IMR-90 (cell line): ENCODE measurements around the gene MAP2.

ENCODE experiments used
- BHLHE40 ChIP-seq: fragments of 150-350 bp; IDR thresholded peaks from 2 replicates; pipeline ENCODE4 v1.6.1; 2016; ENCODE audit warnings: mild to moderate bottlenecking, low read depth, low read length
- CEBPB ChIP-seq: IDR thresholded peaks from 2 replicates; pipeline ENCODE4 v1.6.1; 2012; ENCODE audit warnings: low read depth, low read length, improper control_type of control experiment
- CTCF ChIP-seq: conservative IDR thresholded peaks from 2 replicates; pipeline ENCODE4 v1.5.1; 2012; ENCODE audit warnings: mild to moderate bottlenecking, low read depth, low read length, improper control_type of control experiment
- ELK1 ChIP-seq: fragments of 150-350 bp; IDR thresholded peaks from 2 replicates; pipeline ENCODE4 v1.6.1; 2016; ENCODE audit warnings: low read depth, mild to moderate bottlenecking, low read length, moderate library complexity, borderline replicate concordance
- MAZ ChIP-seq: IDR thresholded peaks from 2 replicates; pipeline ENCODE4 v1.6.1; 2012; ENCODE audit warnings: low read depth, mild to moderate bottlenecking, low read length, improper control_type of control experiment, moderate library complexity, borderline replicate concordance
- MXI1 ChIP-seq: IDR thresholded peaks from 2 replicates; pipeline ENCODE4 v1.6.1; 2012; ENCODE audit warnings: low read depth, mild to moderate bottlenecking, low read length, moderate library complexity, borderline replicate concordance
- NFE2L2 ChIP-seq: fragments of 150-350 bp; IDR thresholded peaks from 2 replicates; pipeline ENCODE4 v1.6.1; 2016; ENCODE audit warnings: low read depth, mild to moderate bottlenecking, low read length
- POLR2A ChIP-seq: IDR thresholded peaks from 2 replicates; pipeline ENCODE4 v1.6.1; 2012; ENCODE audit warnings: mild to moderate bottlenecking, low read depth, low read length
- RAD21 ChIP-seq: IDR thresholded peaks from 2 replicates; pipeline ENCODE4 v1.6.1; 2012; ENCODE audit warnings: low read length, improper control_type of control experiment
- RCOR1 ChIP-seq: IDR thresholded peaks from 2 replicates; pipeline ENCODE4 v1.6.1; 2012; ENCODE audit warnings: mild to moderate bottlenecking, low read length, improper control_type of control experiment; ENCODE audit not compliant: insufficient replicate concordance
- RFX5 ChIP-seq: IDR thresholded peaks from 2 replicates; pipeline ENCODE4 v1.8.0; 2012; ENCODE audit warnings: low read depth, mild to moderate bottlenecking, low read length, moderate library complexity
- SMC3 ChIP-seq: fragments of 150-350 bp; IDR thresholded peaks from 2 replicates; pipeline ENCODE4 v1.6.1; 2016; ENCODE audit warnings: low read depth, mild to moderate bottlenecking, antibody characterized with exemption, low read length, moderate library complexity

- TF ChIP-seq CTCF (no peak), POLR2A (no peak), RAD21 (no peak), NFE2L2 (no peak), ELK1 (no peak), BHLHE40 (no peak), MXI1 (no peak), CEBPB (no peak), MAZ (no peak), RFX5 (no peak), SMC3 (no peak), RCOR1 (no peak)
Measured at GRCh38 chr2:209613649-209614305, 189.9 kb downstream of the MAP2 start.
